CD14-positive monocyte (primary cell): ENCODE data around the gene MUC5AC. TPM values are rescaled to one million over a fixed set of nuclear protein-coding genes. Genes with fewer than 3 reads are reported as not detected.

Experiments
- DNase-seq, 3 donors: peaks; one replicate each; pipeline ENCODE4 v3.0.0-alpha.2; 2011 to 2022
- H2AFZ ChIP-seq: 2 replicates; pipeline ENCODE4 v1.6.0; 2012; ENCODE audit warnings: mild to moderate bottlenecking, low read depth, low read length, inconsistent platforms; ENCODE audit not compliant: insufficient read depth, poor library complexity, severe bottlenecking
- H3K27ac ChIP-seq, 2 donors: 1 replicate in 1 of 2; 2 replicates in 1 of 2; pipeline ENCODE4 v1.5.1; 2012 to 2013; ENCODE audit warnings: low read length in 2 of 2, control low read depth in 1 of 2, inconsistent platforms in 1 of 2, low read depth in 1 of 2, mild to moderate bottlenecking in 1 of 2
- H3K27me3 ChIP-seq, 2 donors: one replicate each; pipeline versions ENCODE4 v1.6.0 to v1.6.1; 2011 to 2013; ENCODE audit warnings: low read length in 2 of 2; ENCODE audit not compliant: control insufficient read depth in 2 of 2, insufficient read depth in 2 of 2
- H3K36me3 ChIP-seq, 2 donors: replicated peaks in 1 of 2; 1 replicate in 1 of 2; 2 replicates in 1 of 2; pipeline versions ENCODE4 v1.5.1 to v1.6.1; 2012 to 2013; ENCODE audit warnings: low read length in 2 of 2, control low read depth in 1 of 2, inconsistent platforms in 1 of 2, mild to moderate bottlenecking in 1 of 2; ENCODE audit not compliant: insufficient read depth in 2 of 2, control insufficient read depth in 1 of 2
- H3K4me1 ChIP-seq, 2 donors: 1 replicate in 1 of 2; 2 replicates in 1 of 2; pipeline versions ENCODE4 v1.5.1 to v1.6.1; 2012 to 2013; ENCODE audit warnings: low read length in 2 of 2, control low read depth in 1 of 2, inconsistent platforms in 1 of 2, mild to moderate bottlenecking in 1 of 2, moderate library complexity in 1 of 2; ENCODE audit not compliant: insufficient read depth in 2 of 2, control insufficient read depth in 1 of 2
- H3K4me2 ChIP-seq: replicated peaks from 2 replicates; pipeline ENCODE3; 2012; ENCODE audit warnings: low read length, moderate library complexity, mild to moderate bottlenecking; ENCODE audit not compliant: poor library complexity, severe bottlenecking; ENCODE audit errors: extremely low read depth
- H3K4me3 ChIP-seq, 3 experiments: fragments of 200-600 bp in 1 of 3; sonication (generic) in 1 of 3; replicated peaks in 1 of 3; 1 replicate in 2 of 3; 2 replicates in 1 of 3; pipeline ENCODE4 v1.5.1; 2011 to 2013; ENCODE audit warnings: low read length in 3 of 3, mild to moderate bottlenecking in 3 of 3, control low read depth in 2 of 3, low read depth in 2 of 3, inconsistent platforms in 1 of 3, moderate library complexity in 1 of 3
- H3K79me2 ChIP-seq: 2 replicates; pipeline ENCODE4 v1.6.0; 2012; ENCODE audit warnings: mild to moderate bottlenecking, control low read depth, inconsistent platforms, low read length, moderate library complexity; ENCODE audit not compliant: insufficient read depth
- H3K9ac ChIP-seq: 2 replicates; pipeline ENCODE4 v1.6.0; 2017; ENCODE audit warnings: low read length, mild to moderate bottlenecking; ENCODE audit not compliant: insufficient read depth, poor library complexity, severe bottlenecking
- H3K9me3 ChIP-seq, 2 donors: replicated peaks in 1 of 2; 1 replicate in 1 of 2; 2 replicates in 1 of 2; pipeline versions ENCODE4 v1.5.1 to v1.6.1; 2012 to 2013; ENCODE audit warnings: low read length in 2 of 2, control low read depth in 1 of 2; ENCODE audit not compliant: control insufficient read depth in 1 of 2, insufficient read depth in 1 of 2
- H4K20me1 ChIP-seq: 2 replicates; pipeline ENCODE4 v1.6.0; 2012; ENCODE audit warnings: mild to moderate bottlenecking, low read length, control low read depth, moderate library complexity; ENCODE audit not compliant: insufficient read depth
- H3K27ac Mint-ChIP-seq, 7 donors: one replicate each; pipeline ENCODE4 v1.8.0; 2020; ENCODE audit warnings: mild to moderate bottlenecking in 7 of 7, mixed read lengths in 7 of 7, moderate library complexity in 6 of 7, inconsistent platforms in 2 of 7
- H3K27me3 Mint-ChIP-seq, 3 donors: one replicate each; pipeline ENCODE4 v1.8.0; 2021 to 2022; ENCODE audit warnings: low read depth in 3 of 3, mild to moderate bottlenecking in 3 of 3, mixed read lengths in 3 of 3, moderate library complexity in 3 of 3, inconsistent platforms in 1 of 3
- H3K36me3 Mint-ChIP-seq, 2 donors: one replicate each; pipeline ENCODE4 v1.8.0; 2020; ENCODE audit warnings: mixed read lengths in 2 of 2, inconsistent platforms in 1 of 2, mild to moderate bottlenecking in 1 of 2
- H3K4me1 Mint-ChIP-seq: one replicate; pipeline ENCODE4 v1.8.0; 2020; ENCODE audit warnings: mild to moderate bottlenecking, mixed read lengths
- H3K4me3 Mint-ChIP-seq, 2 donors: one replicate each; pipeline ENCODE4 v1.8.0; 2020; ENCODE audit warnings: mild to moderate bottlenecking in 2 of 2, mixed read lengths in 2 of 2, moderate library complexity in 1 of 2
- H3K9me3 Mint-ChIP-seq, 7 donors: one replicate each; pipeline ENCODE4 v1.8.0; 2020 to 2022; ENCODE audit warnings: mixed read lengths in 7 of 7, mild to moderate bottlenecking in 6 of 7, moderate library complexity in 6 of 7, inconsistent platforms in 2 of 7
- WGBS: methylation state at CpG from one replicate; pipeline ENCODE4 v1.1.5; 2013; ENCODE audit warnings: missing lambda C conversion rate; ENCODE audit not compliant: insufficient coverage; 5-methylcytosine and 5-hydroxymethylcytosine counted together
- intact Hi-C, 2 donors: fragments of 100-400 bp; cut with micrococcal nuclease; formaldehyde crosslinking; loops; one replicate each; pipeline versions ENCODE4 v1.15.0 to v1.15.1; 2023
- polyA plus RNA-seq, 3 donors: library from polyadenylated mRNA; depleted of rRNA in 1 of 3; unstranded in 2 of 3; stranded (reverse) in 1 of 3; fragments of 300-500 nt in 2 of 3; fragments of >200 nt in 1 of 3; fragmentation: Illumina TruSeq in 2 of 3; gene quantifications; 1 replicate in 2 of 3; 2 replicates in 1 of 3; pipeline ENCODE4 v1.2.3, GENCODE V29; 2012 to 2021
- TF ChIP-seq, protein P1 (sequence below): fragments of 200-600 bp; IDR thresholded peaks from one replicate; pipeline ENCODE4 v1.8.0; 2022; ENCODE audit warnings: antibody characterized with exemption, mild to moderate bottlenecking

The MUC5AC gene
- polyA plus RNA-seq, 3 donors = not detected

DNA sequence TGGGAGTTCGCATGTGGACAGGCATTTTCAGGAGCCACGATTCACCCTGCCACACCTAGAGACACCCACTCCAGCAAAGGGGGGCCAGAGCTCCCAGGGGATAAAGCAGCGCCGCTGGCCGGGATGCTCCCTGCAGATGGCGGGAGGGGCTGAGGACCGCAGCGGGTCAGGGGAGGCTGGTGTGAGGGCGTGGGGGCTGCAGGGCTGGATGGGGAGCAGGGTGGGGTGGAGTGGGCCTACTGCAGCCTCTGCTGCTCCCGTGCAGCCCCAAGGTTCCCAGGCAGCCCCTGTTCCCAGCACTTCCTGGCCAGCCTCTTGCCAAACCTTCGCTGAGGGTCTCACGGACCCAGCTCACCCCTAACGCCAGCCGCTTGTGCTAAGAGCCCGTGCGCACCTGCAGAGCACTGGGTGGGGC, 78.2 kb downstream of the MUC5AC start:
- Histone ChIP-seq H2AFZ (no peak overlapping the region), H3K36me3 (no peaks in the 10 kb centered on the region), H3K4me2 (no peak overlapping the region), H3K9ac (no peak overlapping the region), H3K9me3 (peaks cover 0 to 5% of the 10 kb centered on the region in 2 donors), H3K27ac (no peak overlapping the region), H3K4me1 (no peaks in the 10 kb centered on the region), H4K20me1 (no peaks in the 10 kb centered on the region), H3K79me2 (no peaks in the 10 kb centered on the region), H3K27me3 (no peaks in the 10 kb centered on the region), H3K4me3 (no peak overlapping the region)
- H3K9me3 Mint-ChIP-seq = peaks cover 0 to 3% (median 0%) of the 10 kb centered on the region in 7 donors
- H3K36me3 Mint-ChIP-seq = no peaks in the 10 kb centered on the region
- H3K27me3 Mint-ChIP-seq = peaks cover 0 to 6% (median 3%) of the 10 kb centered on the region in 3 donors
- no peak for DNase-seq
- H3K27ac Mint-ChIP-seq = no peak overlapping the region
- 79% methylated on average over 12 of the region's 16 CpGs for WGBS
- no peaks in the 10 kb centered on the region for H3K4me1 Mint-ChIP-seq
- no peak overlapping the region for H3K4me3 Mint-ChIP-seq
- TF ChIP-seq, protein P1, sequence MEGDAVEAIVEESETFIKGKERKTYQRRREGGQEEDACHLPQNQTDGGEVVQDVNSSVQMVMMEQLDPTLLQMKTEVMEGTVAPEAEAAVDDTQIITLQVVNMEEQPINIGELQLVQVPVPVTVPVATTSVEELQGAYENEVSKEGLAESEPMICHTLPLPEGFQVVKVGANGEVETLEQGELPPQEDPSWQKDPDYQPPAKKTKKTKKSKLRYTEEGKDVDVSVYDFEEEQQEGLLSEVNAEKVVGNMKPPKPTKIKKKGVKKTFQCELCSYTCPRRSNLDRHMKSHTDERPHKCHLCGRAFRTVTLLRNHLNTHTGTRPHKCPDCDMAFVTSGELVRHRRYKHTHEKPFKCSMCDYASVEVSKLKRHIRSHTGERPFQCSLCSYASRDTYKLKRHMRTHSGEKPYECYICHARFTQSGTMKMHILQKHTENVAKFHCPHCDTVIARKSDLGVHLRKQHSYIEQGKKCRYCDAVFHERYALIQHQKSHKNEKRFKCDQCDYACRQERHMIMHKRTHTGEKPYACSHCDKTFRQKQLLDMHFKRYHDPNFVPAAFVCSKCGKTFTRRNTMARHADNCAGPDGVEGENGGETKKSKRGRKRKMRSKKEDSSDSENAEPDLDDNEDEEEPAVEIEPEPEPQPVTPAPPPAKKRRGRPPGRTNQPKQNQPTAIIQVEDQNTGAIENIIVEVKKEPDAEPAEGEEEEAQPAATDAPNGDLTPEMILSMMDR = no peak
- intact Hi-C loops = no loop called here

DNA sequence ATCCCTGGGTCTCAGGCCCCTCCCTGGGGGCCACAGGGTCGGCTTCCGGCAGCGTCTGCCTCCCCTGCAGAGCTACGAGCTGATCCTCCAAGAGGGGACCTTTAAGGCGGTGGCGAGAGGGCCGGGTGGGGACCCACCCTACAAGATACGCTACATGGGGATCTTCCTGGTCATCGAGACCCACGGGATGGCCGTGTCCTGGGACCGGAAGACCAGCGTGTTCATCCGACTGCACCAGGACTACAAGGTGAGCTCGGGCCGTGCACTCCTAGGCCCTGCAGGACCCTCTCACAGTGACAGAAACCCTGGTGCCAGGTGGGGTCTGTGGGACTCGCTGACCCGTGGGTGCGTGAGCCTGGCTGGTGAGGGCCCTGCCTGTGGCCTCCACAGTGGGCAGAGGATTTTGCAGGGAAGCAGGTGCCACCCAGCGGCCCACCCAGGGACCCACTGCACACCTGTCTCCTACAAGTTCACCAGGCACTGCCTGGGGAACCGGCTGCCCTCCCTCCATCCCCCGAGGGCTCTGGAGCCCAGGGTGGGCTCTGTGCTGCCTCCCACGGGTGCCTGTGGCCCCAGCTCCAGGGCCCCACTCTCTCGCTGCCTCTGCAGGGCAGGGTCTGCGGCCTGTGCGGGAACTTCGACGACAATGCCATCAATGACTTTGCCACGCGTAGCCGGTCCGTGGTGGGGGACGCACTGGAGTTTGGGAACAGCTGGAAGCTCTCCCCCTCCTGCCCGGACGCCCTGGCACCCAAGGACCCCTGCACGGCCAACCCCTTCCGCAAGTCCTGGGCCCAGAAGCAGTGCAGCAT, 78.8 kb downstream of the MUC5AC start:
- intact Hi-C loops = no loop called here
- WGBS = 91% methylated on average over 37 of the region's 37 CpGs

More for the DNA sequence above, 78.8 kb downstream of the MUC5AC start:
- H3K4me3 Mint-ChIP-seq = no peak overlapping the region
- Histone ChIP-seq H2AFZ (no peak overlapping the region), H3K27ac (no peak overlapping the region), H3K79me2 (no peaks in the 10 kb centered on the region), H3K4me3 (no peak overlapping the region), H3K4me2 (no peak overlapping the region), H3K27me3 (no peaks in the 10 kb centered on the region), H3K36me3 (no peaks in the 10 kb centered on the region), H3K9ac (no peak overlapping the region), H4K20me1 (no peaks in the 10 kb centered on the region), H3K4me1 (no peaks in the 10 kb centered on the region), H3K9me3 (peaks cover 0 to 11% of the 10 kb centered on the region in 2 donors)
- TF ChIP-seq, protein P1 = no peak
- DNase-seq = no peak
- no peaks in the 10 kb centered on the region for H3K36me3 Mint-ChIP-seq
- peaks cover under 1 to 7% (median 5%) of the 10 kb centered on the region in 7 donors for H3K9me3 Mint-ChIP-seq
- H3K27me3 Mint-ChIP-seq = peaks cover 0 to 4% (median 3%) of the 10 kb centered on the region in 3 donors
- no peaks in the 10 kb centered on the region for H3K4me1 Mint-ChIP-seq
- H3K27ac Mint-ChIP-seq = no peak overlapping the region
